Measurements from ENCODE around the gene SDC1. TPM values are rescaled to one million over a fixed set of nuclear protein-coding genes. Genes with fewer than 3 reads are reported as not detected.

SDC1 gene
- total RNA-seq (2021; fragmentation: NEBNext Ultra II Directional; extraction: Animal tissue kit (Norgen Biotek cat#: 25700)) (45.3 and 46.3 TPM in 2 replicates), polyA plus RNA-seq (2011; rRNA removed) (71.4 and 73.3 TPM in 2 replicates), polyA minus RNA-seq (2011; rRNA and poly(A)+ RNA removed) (18.9 and 23.2 TPM in 2 replicates)
- 46.5 TPM for polyA plus RNA-seq (2011; cell fraction: cytosol; rRNA removed)
- 43.3 TPM for polyA plus RNA-seq (2011; cell fraction: nucleus; rRNA removed)
- 31.0 to 43.9 TPM (median 41.3 TPM) in 4 replicates for polyA plus RNA-seq (2012, experiment 1 of 2)
- polyA plus RNA-seq (2012, experiment 2 of 2): 37.8 TPM
- 39.8 TPM for polyA plus RNA-seq (2013, experiment 1 of 2)
- polyA plus RNA-seq (2013, experiment 2 of 2): 52.2 TPM
- 38.7 TPM for polyA minus RNA-seq (2011; cell fraction: cytosol; rRNA and poly(A)+ RNA removed)
- polyA minus RNA-seq (2011; cell fraction: nucleus; rRNA and poly(A)+ RNA removed): 18.5 TPM
- long read RNA-seq, experiment 1, transcript SDC1-201 (5 exons, 3,147 nt): major isoform, 8 of 35 reads
- long read RNA-seq, experiment 1, partial matches to known transcripts: 14 of 35 reads
- long read RNA-seq, experiment 1, other reads (novel, unspliced or antisense): 12 of 35 reads
- long read RNA-seq, experiment 2, partial matches to known transcripts: 1 of 2 reads
- long read RNA-seq, experiment 2, other reads (novel, unspliced or antisense): 1 of 2 reads

- Histone ChIP-seq H3K4me2 (ENCODE audit: insufficient read depth in 1 of 2, low read depth in 2 of 2, low read length in 2 of 2) (peak within 1 kb of the TSS; percentile 66 to 90), H4K91ac (replicated peaks; ENCODE audit: insufficient read length, low read length) (peak within 1 kb of the TSS; percentile 38), H2BK5ac (ENCODE audit: low read depth, low read length) (peak within 1 kb of the TSS; percentile 52; the same call in 1 of the 2 replicates), H3K4me1 (replicated peaks in 1 of 4; ENCODE audit: control insufficient read depth in 3 of 4, insufficient read depth in 4 of 4, low read length in 3 of 4) (peaks cover 4 to 22% (median 15%) of the 10 kb centered on the region in 4 experiments), H3K14ac (ENCODE audit: insufficient read length) (no peak within 1 kb of the TSS), H3K56ac (replicated peaks; ENCODE audit: insufficient read length, low read depth, low read length) (peak within 1 kb of the TSS; percentile 21), H3K4me3 (ENCODE audit: extremely low read depth in 1 of 4, insufficient read depth in 2 of 4, low read depth in 3 of 4, low read length in 4 of 4) (peak within 1 kb of the TSS; percentile 72 to 94 (median 80)), H2AFZ (ENCODE audit: low read length) (peak within 1 kb of the TSS; percentile 31), H3K23me2 (ENCODE audit: low read depth, low read length) (peaks cover 7% of the 10 kb centered on the region; the same call in 1 of the 2 replicates), H4K5ac (ENCODE audit: insufficient read length, low read depth, low read length) (peak within 1 kb of the TSS; percentile 81), H3K18ac (ENCODE audit: extremely low read depth, low read length) (peak within 1 kb of the TSS; percentile 90), H3K9me3 (ENCODE audit: insufficient read depth in 2 of 2, low read depth in 1 of 2, low read length in 1 of 2) (no peaks in the 10 kb centered on the region), H2BK12ac (ENCODE audit: low read depth, low read length) (peak within 1 kb of the TSS; percentile 90), H3K79me1 (ENCODE audit: low read depth, low read length) (peaks cover 14% of the 10 kb centered on the region), H2BK120ac (replicated peaks; ENCODE audit: low read depth, low read length) (no peak within 1 kb of the TSS), H2BK20ac (ENCODE audit: low read length) (no peak within 1 kb of the TSS), H4K8ac (ENCODE audit: extremely low read depth, insufficient read depth, low read length) (peak within 1 kb of the TSS; percentile 90), H3K27me3 (replicated peaks in 1 of 4; ENCODE audit: control insufficient read depth in 3 of 4, extremely low read depth in 1 of 4, insufficient read depth in 3 of 4, low read length in 3 of 4) (peaks cover 0 to 7% (median 4%) of the 10 kb centered on the region in 4 experiments; a peak in 4 of 7 replicates), H4K20me1 (replicated peaks in 1 of 2; ENCODE audit: control insufficient read depth in 1 of 2, insufficient read depth in 2 of 2, low read length in 2 of 2) (peaks cover 8 to 11% of the 10 kb centered on the region in 2 experiments), H3K36me3 (ENCODE audit: control insufficient read depth in 2 of 4, insufficient read depth in 4 of 4, low read length in 3 of 4) (peaks cover 0 to 6% (median 0%) of the 10 kb centered on the region in 4 experiments; a peak in 3 of 8 replicates), H2BK15ac (ENCODE audit: low read length) (peak within 1 kb of the TSS; percentile 98), H3K4ac (replicated peaks; ENCODE audit: insufficient read length, low read depth, low read length) (no peak within 1 kb of the TSS), H3K23ac (ENCODE audit: insufficient read length) (no peak within 1 kb of the TSS), H3K27ac (ENCODE audit: low read depth, low read length) (peak within 1 kb of the TSS; percentile 49; the same call in 1 of the 2 replicates), H2AK5ac (ENCODE audit: low read depth, low read length) (no peak within 1 kb of the TSS), H3K9ac (replicated peaks in 1 of 4; ENCODE audit: extremely low read depth in 1 of 4, low read depth in 3 of 4, low read length in 3 of 4) (peak within 1 kb of the TSS; percentile 66 to 87 (median 80)), H3K79me2 (ENCODE audit: control insufficient read depth in 1 of 2, insufficient read depth in 2 of 2, low read length in 2 of 2) (peaks cover 6 to 34% of the 10 kb centered on the region in 2 experiments; a peak in 3 of 4 replicates)
- ChIA-PET POLR2A (ENCODE audit: partially characterized antibody) (interaction anchor here (0.7 to 3.1 kb wide), 16 partner anchors 10 to 269 kb away, joined by 3 to 19 read pairs (median 4); no protein-coding TSS in a partner anchor), CTCF (ENCODE audit: partially characterized antibody) (interaction anchor here (0.6 to 3.3 kb wide), 32 partner anchors 8 to 222 kb away, joined by 3 to 39 read pairs (median 5); partner anchors contain the start of gene RHOB)
- peak in 1 of 2 experiments; percentile 79 for DNase-seq (ENCODE audit: low read depth in 1 of 2, low spot score in 2 of 2)
- no peak for FAIRE-seq
- 1% methylated on average over 47 of the region's 65 CpGs; no CpG with 5 or more reads in 1 of the 2 experiments for WGBS, 2 experiments (ENCODE audit: extremely low coverage in 1 of 2, insufficient coverage in 1 of 2, insufficient read length in 1 of 2, insufficient replicate concordance in 2 of 2, low coverage in 1 of 2, low lambda C conversion rate in 2 of 2, missing lambda C conversion rate in 1 of 2)
- TF ChIP-seq, protein P1, sequence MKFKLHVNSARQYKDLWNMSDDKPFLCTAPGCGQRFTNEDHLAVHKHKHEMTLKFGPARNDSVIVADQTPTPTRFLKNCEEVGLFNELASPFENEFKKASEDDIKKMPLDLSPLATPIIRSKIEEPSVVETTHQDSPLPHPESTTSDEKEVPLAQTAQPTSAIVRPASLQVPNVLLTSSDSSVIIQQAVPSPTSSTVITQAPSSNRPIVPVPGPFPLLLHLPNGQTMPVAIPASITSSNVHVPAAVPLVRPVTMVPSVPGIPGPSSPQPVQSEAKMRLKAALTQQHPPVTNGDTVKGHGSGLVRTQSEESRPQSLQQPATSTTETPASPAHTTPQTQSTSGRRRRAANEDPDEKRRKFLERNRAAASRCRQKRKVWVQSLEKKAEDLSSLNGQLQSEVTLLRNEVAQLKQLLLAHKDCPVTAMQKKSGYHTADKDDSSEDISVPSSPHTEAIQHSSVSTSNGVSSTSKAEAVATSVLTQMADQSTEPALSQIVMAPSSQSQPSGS (IDR thresholded peaks at IDR 0.05; ENCODE audit: low read length): no peak
- TF ChIP-seq POLR2A (IDR thresholded peaks at IDR 0.05; ENCODE audit: control extremely low read depth in 1 of 2, low read depth in 2 of 2, low read length in 2 of 2) (peak in 1 of 2 experiments; percentile 41; a peak in 1 of 3 replicates), CBX8 (IDR thresholded peaks at IDR 0.05; ENCODE audit: borderline replicate concordance, low read depth, low read length) (no peak), CREB1 (IDR thresholded peaks at IDR 0.05) (no peak), MAFK (IDR thresholded peaks at IDR 0.05; ENCODE audit: low read depth, low read length) (no peak), EGR1 (IDR thresholded peaks at IDR 0.05; ENCODE audit: borderline replicate concordance, low read depth, low read length) (no peak), RXRA (IDR thresholded peaks at IDR 0.05; ENCODE audit: insufficient read depth, low read depth, low read length) (no peak)
These were observed at the start of gene SDC1 for GRCh38 chr2:20224716-20225293. Gene SDC1, minus strand, starts transcription at chr2:20225130. Its CDS starts 263 bp downstream, at chr2:20224867.
